Liver (tissue), 9 donors: ENCODE results near the gene ISM1. TPM values are rescaled to one million over a fixed set of nuclear protein-coding genes. Genes with fewer than 3 reads are reported as not detected.

Experiments used
- DNase-seq: peaks from one replicate; pipeline ENCODE4 v3.0.0-alpha.2; 2017; ENCODE audit warnings: low spot score
- H3K27ac ChIP-seq, 2 donors: one replicate each; pipeline ENCODE4 v1.7.0; 2013; ENCODE audit warnings: inconsistent platforms in 2 of 2, low read length in 2 of 2, control low read depth in 1 of 2, low read depth in 1 of 2, mild to moderate bottlenecking in 1 of 2
- H3K27me3 ChIP-seq, 4 donors: one replicate each; pipeline versions ENCODE4 v1.6.1 to v1.7.0; 2013; ENCODE audit warnings: low read length in 3 of 4, inconsistent platforms in 1 of 4, mild to moderate bottlenecking in 1 of 4, moderate library complexity in 1 of 4; ENCODE audit not compliant: control insufficient read depth in 4 of 4, insufficient read depth in 4 of 4
- H3K36me3 ChIP-seq, 4 donors: one replicate each; pipeline versions ENCODE4 v1.6.1 to v1.7.0; 2013; ENCODE audit warnings: low read length in 3 of 4, mild to moderate bottlenecking in 3 of 4, low read depth in 1 of 4, moderate library complexity in 1 of 4; ENCODE audit not compliant: control insufficient read depth in 4 of 4, insufficient read depth in 3 of 4
- H3K4me1 ChIP-seq, 4 donors: one replicate each; pipeline versions ENCODE4 v1.6.1 to v1.7.0; 2013; ENCODE audit warnings: low read length in 3 of 4, mild to moderate bottlenecking in 3 of 4, moderate library complexity in 1 of 4; ENCODE audit not compliant: control insufficient read depth in 4 of 4, insufficient read depth in 4 of 4
- H3K4me3 ChIP-seq, 3 donors: one replicate each; pipeline versions ENCODE4 v1.6.1 to v1.7.0; 2013; ENCODE audit warnings: low read length in 3 of 3, control low read depth in 1 of 3, low read depth in 1 of 3, mild to moderate bottlenecking in 1 of 3
- H3K9ac ChIP-seq, 2 donors: one replicate each; pipeline ENCODE4 v1.7.0; 2013; ENCODE audit warnings: low read length in 2 of 2, mild to moderate bottlenecking in 2 of 2, moderate library complexity in 2 of 2, control low read depth in 1 of 2, low read depth in 1 of 2
- H3K9me3 ChIP-seq, 4 donors: one replicate each; pipeline versions ENCODE4 v1.6.1 to v1.7.0; 2013; ENCODE audit warnings: low read length in 3 of 4; ENCODE audit not compliant: control insufficient read depth in 4 of 4
- FOXA1 ChIP-seq: IDR thresholded peaks from 2 replicates; pipeline ENCODE4 v1.6.1; 2016; ENCODE audit warnings: antibody characterized with exemption
- FOXA2 ChIP-seq: IDR thresholded peaks from 2 replicates; pipeline ENCODE4 v1.6.1; 2016; ENCODE audit warnings: antibody characterized with exemption
- GABPA ChIP-seq, 2 donors: IDR thresholded peaks in 1 of 2; conservative IDR thresholded peaks in 1 of 2; 2 replicates each; pipeline ENCODE4 v1.6.1; 2016; ENCODE audit warnings: antibody characterized with exemption in 2 of 2, mild to moderate bottlenecking in 1 of 2, moderate library complexity in 1 of 2
- HNF4A ChIP-seq, 2 donors: conservative IDR thresholded peaks; 2 replicates each; pipeline ENCODE4 v1.6.1; 2016; ENCODE audit warnings: antibody characterized with exemption in 2 of 2, mild to moderate bottlenecking in 2 of 2
- HNF4G ChIP-seq: IDR thresholded peaks from 2 replicates; pipeline ENCODE4 v1.6.1; 2016; ENCODE audit warnings: antibody characterized with exemption
- JUND ChIP-seq, 2 donors: IDR thresholded peaks; 2 replicates each; pipeline ENCODE4 v1.6.1; 2016; ENCODE audit warnings: antibody characterized with exemption in 2 of 2
- RAD21 ChIP-seq, 2 donors: IDR thresholded peaks; 2 replicates each; pipeline ENCODE4 v1.6.1; 2016; ENCODE audit warnings: antibody characterized with exemption in 2 of 2, mild to moderate bottlenecking in 2 of 2
- RXRA ChIP-seq, 2 donors: IDR thresholded peaks; 2 replicates each; pipeline ENCODE4 v1.6.1; 2017 to 2018; ENCODE audit warnings: antibody characterized with exemption in 2 of 2, mild to moderate bottlenecking in 1 of 2
- SP1 ChIP-seq: IDR thresholded peaks from 2 replicates; pipeline ENCODE4 v1.6.1; 2018; ENCODE audit warnings: antibody characterized with exemption, mild to moderate bottlenecking
- TAF1 ChIP-seq: conservative IDR thresholded peaks from 2 replicates; pipeline ENCODE4 v1.6.1; 2016; ENCODE audit warnings: antibody characterized with exemption, mild to moderate bottlenecking
- YY1 ChIP-seq: IDR thresholded peaks from 2 replicates; pipeline ENCODE4 v1.6.1; 2016; ENCODE audit warnings: antibody characterized with exemption, mild to moderate bottlenecking
- WGBS: extraction: QIAGEN DNeasy Blood & Tissue Kit; methylation state at CpG from one replicate; pipeline ENCODE4 v1.1.7; 2013; 5-methylcytosine and 5-hydroxymethylcytosine counted together
- polyA plus RNA-seq, 2 donors: library from polyadenylated mRNA; stranded (reverse) in 1 of 2; unstranded in 1 of 2; fragments of 200-250 nt in 1 of 2; fragments of >200 nt in 1 of 2; fragmentation: Nextera tagmentation in 1 of 2; extraction: Ambion mirVana in 1 of 2; gene quantifications; one replicate each; pipeline versions ENCODE4 v1.2.1 to v1.2.3, GENCODE V29; 2013 to 2015
- total RNA-seq, 2 donors: library from RNA; depleted of rRNA; stranded (reverse); fragments of >200 nt; gene quantifications; one replicate each; pipeline ENCODE4 v1.2.3, GENCODE V29; 2014
- TF ChIP-seq, protein P1 (sequence below): IDR thresholded peaks from 2 replicates; pipeline ENCODE4 v1.6.1; 2016; ENCODE audit warnings: antibody characterized with exemption, mild to moderate bottlenecking
- TF ChIP-seq, protein P2 (sequence below): IDR thresholded peaks from 2 replicates; pipeline ENCODE4 v1.6.1; 2016; ENCODE audit warnings: antibody characterized with exemption
- TF ChIP-seq, protein P3 (sequence below): fragments of 150-350 bp; IDR thresholded peaks from 2 replicates; pipeline ENCODE4 v1.5.1; 2017; ENCODE audit warnings: improper control_type of control experiment, low read depth, low read length; ENCODE audit not compliant: missing input control
- TF ChIP-seq, protein P4 (sequence below): IDR thresholded peaks from 2 replicates; pipeline ENCODE4 v1.6.1; 2016; ENCODE audit warnings: antibody characterized with exemption
- TF ChIP-seq, protein P5 (sequence below): IDR thresholded peaks from 2 replicates; pipeline ENCODE4 v1.6.1; 2016; ENCODE audit warnings: antibody characterized with exemption
- donor health status: healthy.
- donor health status: healthy.
- donor health status: healthy.
- donor health status: healthy.
- donor health status: healthy.

The ISM1 gene
- total and polyA plus RNA-seq, 4 donors = 0.82 to 6.4 (median 1.2) TPM; not detected in 1

DNA sequence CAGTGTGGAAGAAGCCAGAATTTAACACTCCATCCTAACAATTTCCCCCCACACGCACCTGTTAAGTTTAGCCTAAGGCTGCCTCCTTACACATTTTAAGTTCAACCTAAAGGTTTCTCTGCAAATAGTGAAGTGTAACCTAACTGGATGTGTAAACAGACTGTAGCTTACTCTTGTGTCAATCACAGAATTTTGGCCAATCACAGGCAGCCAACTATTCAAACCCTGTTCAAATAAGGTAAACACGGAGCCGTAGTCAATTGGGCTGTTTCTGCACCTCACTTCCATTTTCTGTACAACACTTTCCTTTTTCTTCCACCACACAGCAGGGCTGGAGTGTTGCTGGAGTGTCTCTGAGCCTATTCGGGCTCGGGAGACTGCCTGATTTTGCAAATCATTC, 92.1 kb downstream of the ISM1 start:
- Histone ChIP-seq H3K9ac (no peak overlapping the region), H3K27me3 (no peaks in the 10 kb centered on the region), H3K4me3 (no peak overlapping the region), H3K9me3 (peaks cover 0 to 5% (median 1%) of the 10 kb centered on the region in 4 donors), H3K27ac (no peak overlapping the region), H3K36me3 (no peaks in the 10 kb centered on the region), H3K4me1 (no peaks in the 10 kb centered on the region)
- no peak for TF ChIP-seq GABPA (IDR thresholded peaks at IDR 0.05 in 1 of 2, conservative IDR thresholded peaks at IDR 0.05 in 1 of 2)
- TF ChIP-seq, protein P1, sequence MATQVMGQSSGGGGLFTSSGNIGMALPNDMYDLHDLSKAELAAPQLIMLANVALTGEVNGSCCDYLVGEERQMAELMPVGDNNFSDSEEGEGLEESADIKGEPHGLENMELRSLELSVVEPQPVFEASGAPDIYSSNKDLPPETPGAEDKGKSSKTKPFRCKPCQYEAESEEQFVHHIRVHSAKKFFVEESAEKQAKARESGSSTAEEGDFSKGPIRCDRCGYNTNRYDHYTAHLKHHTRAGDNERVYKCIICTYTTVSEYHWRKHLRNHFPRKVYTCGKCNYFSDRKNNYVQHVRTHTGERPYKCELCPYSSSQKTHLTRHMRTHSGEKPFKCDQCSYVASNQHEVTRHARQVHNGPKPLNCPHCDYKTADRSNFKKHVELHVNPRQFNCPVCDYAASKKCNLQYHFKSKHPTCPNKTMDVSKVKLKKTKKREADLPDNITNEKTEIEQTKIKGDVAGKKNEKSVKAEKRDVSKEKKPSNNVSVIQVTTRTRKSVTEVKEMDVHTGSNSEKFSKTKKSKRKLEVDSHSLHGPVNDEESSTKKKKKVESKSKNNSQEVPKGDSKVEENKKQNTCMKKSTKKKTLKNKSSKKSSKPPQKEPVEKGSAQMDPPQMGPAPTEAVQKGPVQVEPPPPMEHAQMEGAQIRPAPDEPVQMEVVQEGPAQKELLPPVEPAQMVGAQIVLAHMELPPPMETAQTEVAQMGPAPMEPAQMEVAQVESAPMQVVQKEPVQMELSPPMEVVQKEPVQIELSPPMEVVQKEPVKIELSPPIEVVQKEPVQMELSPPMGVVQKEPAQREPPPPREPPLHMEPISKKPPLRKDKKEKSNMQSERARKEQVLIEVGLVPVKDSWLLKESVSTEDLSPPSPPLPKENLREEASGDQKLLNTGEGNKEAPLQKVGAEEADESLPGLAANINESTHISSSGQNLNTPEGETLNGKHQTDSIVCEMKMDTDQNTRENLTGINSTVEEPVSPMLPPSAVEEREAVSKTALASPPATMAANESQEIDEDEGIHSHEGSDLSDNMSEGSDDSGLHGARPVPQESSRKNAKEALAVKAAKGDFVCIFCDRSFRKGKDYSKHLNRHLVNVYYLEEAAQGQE = no peak
- TF ChIP-seq, protein P2, sequence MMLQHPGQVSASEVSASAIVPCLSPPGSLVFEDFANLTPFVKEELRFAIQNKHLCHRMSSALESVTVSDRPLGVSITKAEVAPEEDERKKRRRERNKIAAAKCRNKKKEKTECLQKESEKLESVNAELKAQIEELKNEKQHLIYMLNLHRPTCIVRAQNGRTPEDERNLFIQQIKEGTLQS = no peak
- TF ChIP-seq TAF1 = no peak
- no peak for TF ChIP-seq FOXA2
- no peak for TF ChIP-seq YY1
- no peak for TF ChIP-seq FOXA1
- no peak for TF ChIP-seq JUND (IDR thresholded peaks at IDR 0.05)
- no peak for TF ChIP-seq RAD21 (IDR thresholded peaks at IDR 0.05)
- no peak for TF ChIP-seq SP1
- TF ChIP-seq RXRA (IDR thresholded peaks at IDR 0.05) = no peak
- 83% methylated on average over 5 of the region's 5 CpGs for WGBS
- DNase-seq = no peak

DNA sequence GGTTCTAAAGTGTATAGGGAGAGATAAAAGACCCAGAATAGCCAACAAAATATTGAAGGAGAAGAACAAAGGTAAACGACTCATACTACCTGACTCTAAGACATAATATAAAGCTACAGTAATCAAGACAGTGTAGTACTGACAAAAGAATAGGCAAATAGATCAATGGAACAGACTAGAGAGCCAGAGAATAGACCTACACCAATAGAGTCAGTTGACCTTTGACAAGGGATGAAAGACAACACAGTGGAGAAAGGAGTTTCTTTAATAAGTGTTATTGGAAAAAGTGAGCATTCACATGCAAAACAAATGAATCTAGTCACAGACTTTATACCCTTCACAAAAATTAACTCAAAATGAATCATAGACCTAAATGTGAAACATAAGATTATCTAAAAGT, 96.4 kb downstream of the ISM1 start:
- TF ChIP-seq, protein P3, sequence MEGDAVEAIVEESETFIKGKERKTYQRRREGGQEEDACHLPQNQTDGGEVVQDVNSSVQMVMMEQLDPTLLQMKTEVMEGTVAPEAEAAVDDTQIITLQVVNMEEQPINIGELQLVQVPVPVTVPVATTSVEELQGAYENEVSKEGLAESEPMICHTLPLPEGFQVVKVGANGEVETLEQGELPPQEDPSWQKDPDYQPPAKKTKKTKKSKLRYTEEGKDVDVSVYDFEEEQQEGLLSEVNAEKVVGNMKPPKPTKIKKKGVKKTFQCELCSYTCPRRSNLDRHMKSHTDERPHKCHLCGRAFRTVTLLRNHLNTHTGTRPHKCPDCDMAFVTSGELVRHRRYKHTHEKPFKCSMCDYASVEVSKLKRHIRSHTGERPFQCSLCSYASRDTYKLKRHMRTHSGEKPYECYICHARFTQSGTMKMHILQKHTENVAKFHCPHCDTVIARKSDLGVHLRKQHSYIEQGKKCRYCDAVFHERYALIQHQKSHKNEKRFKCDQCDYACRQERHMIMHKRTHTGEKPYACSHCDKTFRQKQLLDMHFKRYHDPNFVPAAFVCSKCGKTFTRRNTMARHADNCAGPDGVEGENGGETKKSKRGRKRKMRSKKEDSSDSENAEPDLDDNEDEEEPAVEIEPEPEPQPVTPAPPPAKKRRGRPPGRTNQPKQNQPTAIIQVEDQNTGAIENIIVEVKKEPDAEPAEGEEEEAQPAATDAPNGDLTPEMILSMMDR = no peak
- no peak for TF ChIP-seq YY1
- TF ChIP-seq SP1 = no peak
- TF ChIP-seq RXRA (IDR thresholded peaks at IDR 0.05) = no peak
- TF ChIP-seq JUND (IDR thresholded peaks at IDR 0.05) = no peak
- H3K9ac ChIP-seq = no peak overlapping the region
- H3K4me1 ChIP-seq = no peaks in the 10 kb centered on the region
- H3K9me3 ChIP-seq = peaks cover 0 to 5% (median 1%) of the 10 kb centered on the region in 4 donors
- DNase-seq = no peak
- 88% methylated on average over 1 of the region's 1 CpG for WGBS
- H3K27me3 ChIP-seq = no peaks in the 10 kb centered on the region
- H3K36me3 ChIP-seq = no peaks in the 10 kb centered on the region
- H3K4me3 ChIP-seq = no peak overlapping the region
- no peak overlapping the region for H3K27ac ChIP-seq

DNA sequence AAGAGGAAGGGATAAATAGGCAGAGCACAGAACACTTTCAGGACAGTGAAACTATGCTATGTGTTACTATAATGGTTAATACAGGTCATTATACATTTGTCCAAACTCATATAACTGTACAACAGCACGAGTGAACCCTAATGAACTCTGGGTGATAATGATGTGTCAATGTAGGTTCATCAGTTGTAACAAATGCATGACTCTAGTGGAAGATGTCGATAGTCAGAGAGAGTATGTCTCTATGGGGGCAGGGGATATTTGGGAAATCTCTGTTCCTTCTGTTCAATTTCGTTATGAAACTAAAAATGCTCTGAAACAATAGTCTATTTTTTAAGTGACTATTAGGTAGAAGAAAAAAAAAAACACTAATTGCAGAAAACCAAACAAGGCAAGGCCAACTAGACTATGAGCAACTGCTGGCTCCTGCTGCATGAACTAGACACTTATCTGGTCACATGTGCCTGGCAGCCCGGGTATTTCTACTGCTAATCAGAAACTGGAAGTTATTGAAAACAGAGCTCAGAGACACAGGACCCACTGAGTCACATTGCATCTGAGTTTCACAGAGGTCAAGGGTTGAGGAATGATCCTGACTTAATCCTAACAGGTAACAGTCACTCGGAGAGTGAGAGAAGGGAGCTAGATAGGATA, 97.9 kb downstream of the ISM1 start:
- Histone ChIP-seq H3K9ac (no peak overlapping the region), H3K4me1 (no peaks in the 10 kb centered on the region), H3K27ac (no peak overlapping the region), H3K27me3 (no peaks in the 10 kb centered on the region), H3K36me3 (no peaks in the 10 kb centered on the region), H3K4me3 (no peak overlapping the region), H3K9me3 (peaks cover 0 to 5% (median 1%) of the 10 kb centered on the region in 4 donors)
- no peak for DNase-seq
- 73% methylated on average over 5 of the region's 5 CpGs for WGBS
- TF ChIP-seq RAD21 (IDR thresholded peaks at IDR 0.05) (no peak), FOXA1 (no peak), HNF4G (no peak), TAF1 (no peak), HNF4A (conservative IDR thresholded peaks at IDR 0.05) (no peak), SP1 (no peak), FOXA2 (no peak), RXRA (IDR thresholded peaks at IDR 0.05) (no peak)
- TF ChIP-seq, protein P3 = no peak
- TF ChIP-seq, protein P4, sequence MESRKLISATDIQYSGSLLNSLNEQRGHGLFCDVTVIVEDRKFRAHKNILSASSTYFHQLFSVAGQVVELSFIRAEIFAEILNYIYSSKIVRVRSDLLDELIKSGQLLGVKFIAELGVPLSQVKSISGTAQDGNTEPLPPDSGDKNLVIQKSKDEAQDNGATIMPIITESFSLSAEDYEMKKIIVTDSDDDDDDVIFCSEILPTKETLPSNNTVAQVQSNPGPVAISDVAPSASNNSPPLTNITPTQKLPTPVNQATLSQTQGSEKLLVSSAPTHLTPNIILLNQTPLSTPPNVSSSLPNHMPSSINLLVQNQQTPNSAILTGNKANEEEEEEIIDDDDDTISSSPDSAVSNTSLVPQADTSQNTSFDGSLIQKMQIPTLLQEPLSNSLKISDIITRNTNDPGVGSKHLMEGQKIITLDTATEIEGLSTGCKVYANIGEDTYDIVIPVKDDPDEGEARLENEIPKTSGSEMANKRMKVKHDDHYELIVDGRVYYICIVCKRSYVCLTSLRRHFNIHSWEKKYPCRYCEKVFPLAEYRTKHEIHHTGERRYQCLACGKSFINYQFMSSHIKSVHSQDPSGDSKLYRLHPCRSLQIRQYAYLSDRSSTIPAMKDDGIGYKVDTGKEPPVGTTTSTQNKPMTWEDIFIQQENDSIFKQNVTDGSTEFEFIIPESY = no peak
- TF ChIP-seq, protein P5, sequence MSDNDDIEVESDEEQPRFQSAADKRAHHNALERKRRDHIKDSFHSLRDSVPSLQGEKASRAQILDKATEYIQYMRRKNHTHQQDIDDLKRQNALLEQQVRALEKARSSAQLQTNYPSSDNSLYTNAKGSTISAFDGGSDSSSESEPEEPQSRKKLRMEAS = no peak
